HG02759 (cell line): ENCODE results near the gene AGTPBP1.
A peak's percentile ranks its signal among the peaks of the same experiment; 100 is the strongest.
"Not testable (repeated sequence)": the region's sequence is repeated elsewhere in the genome, so short reads cannot be mapped to it uniquely, and the experiment has no call there.

Experiments used
- ATAC-seq: cut with Tn5 transposase; IDR thresholded peaks from one replicate; pipeline ENCODE4 v1.9.1; 2021; ENCODE audit warnings: mild to moderate bottlenecking, moderate library complexity; ENCODE audit not compliant: unreplicated experiment

The AGTPBP1 gene

GRCh38 chr9:85631809-85632208 lies 109.9 kb downstream of the AGTPBP1 start:
- no peak for ATAC-seq

- no peak for ATAC-seq
Observed at GRCh38 chr9:85630676-85631075, 111.1 kb downstream of the AGTPBP1 start.

GRCh38 chr9:85617141-85617670 lies 124.5 kb downstream of the AGTPBP1 start:
- no peak for ATAC-seq

GRCh38 chr9:85615792-85616191 lies 126.0 kb downstream of the AGTPBP1 start:
- ATAC-seq: no peak

GRCh38 chr9:85610074-85610860 lies 131.5 kb downstream of the AGTPBP1 start:
- peak; percentile 85 for ATAC-seq

GRCh38 chr9:85605905-85606304 lies 135.8 kb downstream of the AGTPBP1 start:
- no peak for ATAC-seq

- ATAC-seq: no peak
Observed at GRCh38 chr9:85603936-85604335, 137.8 kb downstream of the AGTPBP1 start.

- no peak for ATAC-seq
Observed at GRCh38 chr9:85602742-85603141, 139.0 kb downstream of the AGTPBP1 start.

GRCh38 chr9:85600675-85601263 lies 141.0 kb downstream of the AGTPBP1 start:
- ATAC-seq: no peak

GRCh38 chr9:85599540-85600105 lies 142.1 kb downstream of the AGTPBP1 start:
- no peak for ATAC-seq

GRCh38 chr9:85594316-85594715 lies 147.4 kb downstream of the AGTPBP1 start:
- ATAC-seq: no peak

GRCh38 chr9:85586684-85587083 lies 155.1 kb downstream of the AGTPBP1 start:
- no peak for ATAC-seq

GRCh38 chr9:85577353-85577952 lies 164.3 kb downstream of the AGTPBP1 start:
- no peak for ATAC-seq

- ATAC-seq: no peak
Observed at GRCh38 chr9:85575868-85576267, 165.9 kb downstream of the AGTPBP1 start.

- not testable (repeated sequence) for ATAC-seq
Observed at GRCh38 chr9:85573546-85573945, 168.2 kb downstream of the AGTPBP1 start.

- ATAC-seq: not testable (repeated sequence)
Observed at GRCh38 chr9:85572917-85573316, 168.8 kb downstream of the AGTPBP1 start.

- no peak for ATAC-seq
Observed at GRCh38 chr9:85569988-85570387, 171.8 kb downstream of the AGTPBP1 start.

GRCh38 chr9:85559526-85559925 lies 182.2 kb downstream of the AGTPBP1 start:
- no peak for ATAC-seq

- no peak for ATAC-seq
Observed at GRCh38 chr9:85554349-85554748, 187.4 kb downstream of the AGTPBP1 start.

- no peak for ATAC-seq
Observed at GRCh38 chr9:85553475-85553874, 188.3 kb downstream of the AGTPBP1 start.

GRCh38 chr9:85547599-85547998 lies 194.2 kb downstream of the AGTPBP1 start:
- ATAC-seq: no peak
